ENCODE data around the gene DCBLD2.
"Not testable (repeated sequence)": the region's sequence is repeated elsewhere in the genome, so short reads cannot be mapped to it uniquely, and the experiment has no call there.

Gene DCBLD2

DNA sequence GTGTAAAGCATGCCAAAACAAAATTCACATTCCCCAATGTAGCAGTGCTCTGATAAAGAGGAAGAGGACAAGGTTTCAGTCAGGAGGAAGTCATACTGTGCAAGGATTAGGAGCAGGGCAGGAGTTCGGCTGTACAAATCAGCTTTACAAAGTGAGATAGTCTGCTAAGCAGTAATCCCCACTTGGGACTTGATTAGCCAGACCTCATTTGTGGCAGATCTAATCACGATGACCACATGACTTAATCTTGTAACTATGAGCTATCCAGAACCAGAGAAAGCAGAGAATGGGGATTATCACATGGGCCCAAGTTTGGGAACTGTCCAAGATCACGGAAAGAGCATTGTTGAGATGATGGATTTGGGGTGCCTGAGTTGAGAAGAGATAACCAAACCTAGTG is 7.8 kb downstream of the DCBLD2 start:
- in situ Hi-C loops (cut with HindIII; ENCODE audit: low sequenced_read_pairs) = no loop called here

DNA sequence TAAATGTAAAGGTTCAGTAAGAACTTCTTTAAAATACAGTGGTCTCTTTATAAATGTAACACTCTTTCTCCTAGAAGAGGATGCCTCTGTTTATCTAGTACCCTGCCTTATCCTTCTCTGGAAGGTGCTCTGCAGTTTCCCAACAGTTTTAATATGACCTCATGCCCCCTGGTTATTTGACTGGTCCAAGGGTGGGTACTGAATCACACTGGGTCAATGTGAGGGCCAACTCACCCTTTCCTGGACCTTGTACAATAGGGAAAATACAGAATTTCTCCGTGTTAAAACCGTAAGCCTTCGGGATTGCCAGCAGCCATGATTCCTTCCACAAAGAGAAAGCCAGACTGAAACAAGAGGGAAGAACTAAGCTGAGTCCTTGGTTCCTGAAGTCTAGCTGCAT is 9.2 kb downstream of the DCBLD2 start:
- in situ Hi-C loops (cut with HindIII; ENCODE audit: low sequenced_read_pairs) = no loop called here

DNA sequence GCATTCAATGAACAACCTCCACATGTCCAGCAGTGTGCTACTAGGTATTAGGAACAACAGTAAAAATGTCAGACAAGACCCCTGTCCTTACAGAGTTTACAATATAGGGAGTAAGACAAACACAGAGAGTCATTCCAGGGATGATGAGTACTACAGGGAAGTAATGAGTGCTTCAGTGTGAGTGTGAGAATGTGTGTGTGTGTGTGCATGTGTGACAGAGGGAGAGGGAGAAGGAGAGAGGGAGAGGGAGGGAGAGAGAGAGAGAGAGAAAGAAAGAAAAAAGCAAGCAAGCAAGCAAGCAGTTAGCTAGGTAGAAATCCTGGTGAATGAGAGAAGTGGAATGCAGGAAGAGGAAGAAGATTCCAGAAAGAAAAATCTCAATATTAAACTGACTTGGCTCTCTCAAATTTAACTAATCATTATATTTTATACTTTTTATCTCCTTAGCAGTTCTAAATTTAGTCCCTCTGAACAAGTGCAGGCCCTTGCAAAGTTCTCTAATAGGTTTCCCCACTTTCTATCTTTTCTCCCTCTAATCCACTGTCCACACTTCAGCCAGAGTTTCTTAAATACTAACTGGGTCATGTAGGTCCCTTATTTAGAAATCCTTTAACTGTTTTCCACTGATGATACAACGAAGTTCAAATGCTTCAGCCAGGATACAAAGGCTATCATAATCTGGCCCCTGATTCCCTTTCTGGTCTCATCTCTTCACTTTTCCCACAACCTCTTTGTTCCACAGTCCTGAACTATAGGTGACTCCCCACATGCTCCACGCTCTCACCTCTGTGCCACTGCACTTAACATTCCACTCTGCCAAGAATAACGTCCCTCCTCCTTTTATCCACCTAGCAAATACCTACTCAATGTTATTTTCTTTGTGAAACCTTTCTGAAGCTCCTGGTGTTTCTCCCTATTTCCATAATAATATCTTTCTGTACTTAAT is 10.3 kb downstream of the DCBLD2 start:
- in situ Hi-C loops (cut with HindIII; ENCODE audit: low sequenced_read_pairs) = no loop called here

DNA sequence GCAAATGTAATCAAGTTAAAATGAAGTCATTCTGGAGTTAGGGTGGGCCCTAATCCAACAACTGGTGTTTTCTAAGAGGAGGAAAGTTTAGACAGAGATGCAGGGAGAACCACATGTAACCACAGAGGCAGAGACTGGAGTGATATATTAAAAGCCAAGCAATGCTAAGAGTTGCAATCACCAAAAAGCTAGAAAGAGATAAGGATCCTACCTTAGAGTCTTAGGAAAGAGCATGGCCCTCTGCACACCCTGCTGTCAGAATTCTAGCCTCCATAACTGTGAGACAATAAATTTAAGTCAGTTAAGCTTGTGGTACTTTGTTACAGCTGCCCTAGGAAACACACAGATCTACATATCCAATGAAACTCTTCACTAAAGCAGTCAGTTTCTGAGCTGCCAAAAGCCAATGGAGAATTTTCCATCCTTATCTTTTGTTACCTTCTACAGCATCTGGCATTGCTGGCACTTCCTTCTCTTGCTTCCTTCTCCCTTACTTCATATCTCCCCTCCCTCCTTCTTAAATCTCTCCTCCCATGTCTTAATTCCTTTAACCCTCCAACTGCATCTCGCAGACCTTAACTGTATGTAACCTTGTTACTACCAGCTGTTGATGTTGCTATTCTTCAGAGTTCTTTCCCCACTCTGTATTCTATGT is 11.2 kb downstream of the DCBLD2 start:
- in situ Hi-C loops (cut with HindIII; ENCODE audit: low sequenced_read_pairs) = no loop called here

DNA sequence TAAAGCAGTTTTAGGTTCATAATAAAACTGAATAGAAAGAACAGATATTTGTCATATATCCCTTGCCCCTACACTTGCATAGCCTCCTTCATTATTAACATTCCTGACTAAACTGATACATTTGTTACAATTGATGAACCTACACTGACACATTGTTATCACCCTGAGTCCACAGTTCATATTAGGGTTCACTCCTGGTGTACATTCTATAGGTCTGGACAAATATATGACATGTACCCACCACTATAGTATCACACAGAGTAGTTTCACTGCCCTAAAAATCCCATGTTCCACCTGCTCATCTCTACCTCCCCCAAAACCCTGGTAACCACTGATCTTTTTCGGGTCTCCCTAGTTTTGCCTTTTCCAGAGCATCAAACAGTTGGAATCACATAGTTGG is 13.8 kb downstream of the DCBLD2 start:
- in situ Hi-C loops (cut with HindIII; ENCODE audit: low sequenced_read_pairs) = no loop called here

DNA sequence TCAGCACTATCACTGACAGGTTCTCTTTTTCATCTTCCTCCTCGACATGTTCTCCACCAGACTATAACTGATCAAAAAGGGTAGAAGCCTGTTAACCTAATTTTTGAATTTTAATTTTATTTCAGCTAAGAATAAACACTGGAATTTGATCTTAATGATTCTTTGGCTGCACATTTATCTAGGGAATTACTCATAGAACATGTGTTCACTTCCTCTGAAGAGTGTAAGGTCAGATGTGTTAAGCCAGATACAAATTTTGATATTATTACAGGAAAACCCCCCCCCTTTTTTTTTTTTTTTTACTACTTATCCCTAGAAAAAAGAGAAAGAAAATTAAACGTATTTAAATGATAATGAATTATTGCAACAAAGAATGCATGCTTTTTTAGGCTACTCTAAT is 15.0 kb downstream of the DCBLD2 start:
- in situ Hi-C loops (cut with HindIII; ENCODE audit: low sequenced_read_pairs) = no loop called here

DNA sequence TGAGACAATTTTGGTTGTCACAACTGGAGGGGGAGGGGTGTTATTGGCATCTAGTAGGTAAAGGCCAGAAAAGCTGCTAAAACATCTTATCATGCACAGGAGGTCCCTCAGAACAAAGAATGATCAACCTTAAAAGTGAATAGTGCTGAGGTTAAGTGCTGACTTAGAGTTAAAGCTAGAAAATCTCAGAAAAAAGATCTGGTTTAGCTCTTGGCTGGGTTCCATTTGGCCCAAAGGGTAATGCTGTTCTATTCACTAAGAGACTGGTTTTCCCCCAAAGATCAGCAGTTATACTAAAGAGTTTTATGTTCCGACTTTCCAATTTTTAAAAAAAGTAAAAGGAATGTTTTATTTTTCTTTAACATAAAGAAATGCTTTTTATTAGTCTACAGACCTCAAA is 15.6 kb downstream of the DCBLD2 start:
- in situ Hi-C loops (cut with HindIII; ENCODE audit: low sequenced_read_pairs) = no loop called here

DNA sequence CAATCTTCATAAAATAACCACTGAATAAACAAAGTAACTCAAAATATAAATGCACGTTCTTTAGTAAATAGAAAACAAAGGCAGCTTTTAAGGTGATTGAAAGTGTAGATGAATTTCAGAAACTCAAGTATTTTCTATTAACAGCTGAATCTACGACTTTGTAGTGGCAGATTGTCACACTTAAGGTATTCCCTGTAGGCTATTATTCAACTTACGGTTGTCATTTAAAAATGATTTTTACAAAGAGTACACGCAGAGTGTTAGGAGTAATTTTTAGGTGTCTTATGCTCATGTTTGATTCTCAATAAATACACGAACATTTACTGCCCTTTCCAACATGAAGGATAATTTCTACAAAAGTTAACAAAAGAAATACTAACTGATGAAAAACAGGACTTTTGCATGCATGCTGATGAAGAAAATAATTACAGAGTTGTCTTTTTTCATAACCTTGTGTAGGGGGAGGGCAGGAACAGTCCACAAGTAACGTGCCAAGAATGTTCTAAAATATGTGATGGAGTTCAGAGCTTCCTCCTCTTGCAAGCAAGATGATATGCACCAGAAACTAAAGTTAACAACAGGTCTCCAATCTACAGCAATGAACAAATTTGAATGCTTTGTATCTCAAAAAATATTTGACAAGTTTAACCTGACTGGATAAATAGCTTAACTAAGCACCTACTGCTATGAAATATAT is 16.7 kb downstream of the DCBLD2 start:
- in situ Hi-C loops (cut with HindIII; ENCODE audit: low sequenced_read_pairs) = no loop called here

DNA sequence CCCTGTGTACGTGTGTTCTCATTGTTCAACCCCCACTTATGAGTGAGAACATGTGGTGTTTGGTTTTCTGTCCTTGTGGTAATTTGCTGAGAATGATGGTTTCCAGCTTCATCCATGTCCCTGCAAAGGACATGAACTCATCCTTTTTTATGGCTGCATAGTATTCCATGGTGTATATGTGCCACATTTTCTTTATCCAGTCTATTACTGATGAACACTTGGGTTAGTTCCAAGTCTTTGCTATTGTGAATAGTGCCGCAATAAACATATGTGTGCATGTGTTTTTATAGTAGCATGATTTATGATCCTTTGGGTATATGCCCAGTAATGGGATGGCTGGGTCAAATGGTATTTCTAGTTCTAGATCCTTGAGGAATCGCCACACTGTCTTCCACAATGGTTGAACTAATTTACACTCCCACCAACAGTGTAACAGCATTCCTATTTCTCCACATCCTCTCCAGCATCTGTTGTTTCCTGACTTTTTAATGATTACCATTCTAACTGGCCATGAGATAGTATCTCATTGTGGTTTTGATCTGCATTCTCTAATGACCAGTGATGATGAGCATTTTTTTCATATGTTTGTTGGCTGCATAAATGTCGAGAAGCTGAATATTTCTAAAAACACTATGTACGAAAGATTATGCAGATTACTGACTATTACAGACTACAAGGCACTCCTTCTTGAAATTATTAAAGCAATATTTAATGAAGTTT is 18.7 kb downstream of the DCBLD2 start:
- in situ Hi-C loops (cut with HindIII; ENCODE audit: low sequenced_read_pairs) = not testable (repeated sequence)

DNA sequence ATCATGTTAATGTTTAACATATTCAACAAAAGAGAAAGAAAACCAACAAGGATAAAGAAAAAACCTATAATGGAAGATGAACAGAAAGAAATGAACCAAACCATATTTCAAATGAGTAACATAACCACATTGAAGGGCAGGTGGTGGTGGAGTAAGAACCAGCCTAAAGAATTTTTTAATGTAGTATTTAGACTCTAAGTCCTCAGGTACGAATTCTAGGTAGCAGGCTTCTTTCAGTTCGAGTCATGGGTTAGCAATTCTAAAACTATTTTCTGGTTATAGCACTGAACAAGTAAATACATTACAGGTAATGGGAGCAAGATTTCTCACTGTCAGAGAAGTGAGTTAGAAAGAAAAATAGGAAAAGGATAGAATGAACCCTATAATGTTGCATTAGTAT is 24.4 kb downstream of the DCBLD2 start:
- in situ Hi-C loops (cut with HindIII; ENCODE audit: low sequenced_read_pairs) = no loop called here

DNA sequence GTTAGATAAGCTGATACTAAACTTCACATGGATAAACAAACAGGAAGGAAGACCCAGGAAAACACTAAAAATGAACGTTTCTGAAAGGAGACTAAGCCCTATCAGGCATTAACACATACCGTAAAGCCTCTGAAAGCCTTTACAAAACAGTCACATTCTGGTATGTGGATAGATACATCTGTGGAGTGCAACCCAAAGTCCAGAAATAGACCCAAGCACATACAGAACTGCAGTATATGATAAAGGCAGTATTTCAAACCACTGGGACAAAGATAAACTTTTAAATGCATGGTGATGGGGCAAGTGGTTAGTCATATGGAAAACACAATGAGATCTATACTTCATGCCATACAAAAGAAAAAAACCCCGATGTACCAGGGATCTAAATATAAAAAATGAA is 26.0 kb downstream of the DCBLD2 start:
- in situ Hi-C loops (cut with HindIII; ENCODE audit: low sequenced_read_pairs) = no loop called here

DNA sequence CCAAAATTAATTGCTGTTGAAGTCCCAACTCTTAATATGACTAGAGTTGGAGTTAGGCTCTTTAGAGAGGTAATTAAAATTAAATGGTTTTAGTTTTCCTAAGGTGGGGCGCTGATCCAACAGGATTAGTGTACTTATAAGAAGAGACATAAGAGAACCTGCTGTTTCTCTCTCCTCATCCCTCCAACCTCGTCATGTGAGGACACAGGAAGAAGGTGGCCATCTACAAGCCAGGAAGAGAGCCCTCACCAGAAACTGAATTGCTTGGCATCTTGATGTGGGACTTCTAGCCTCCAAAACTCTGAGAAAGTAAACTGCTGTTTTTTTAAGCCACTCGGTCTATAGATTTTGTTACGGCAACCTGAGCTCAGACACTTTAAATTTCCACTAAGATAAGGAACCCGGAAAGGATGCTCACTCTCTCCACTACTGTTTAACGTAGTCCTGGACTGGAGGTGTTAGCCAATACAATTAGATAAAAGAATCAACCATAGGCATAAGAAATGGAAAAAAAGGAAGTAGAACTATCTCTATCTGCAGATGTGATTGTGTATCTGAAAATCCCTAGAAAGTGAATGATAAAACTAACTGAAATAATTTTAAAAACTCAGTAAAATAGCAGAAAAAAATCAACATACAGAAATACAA is 26.8 kb downstream of the DCBLD2 start:
- in situ Hi-C loops (cut with HindIII; ENCODE audit: low sequenced_read_pairs) = no loop called here

DNA sequence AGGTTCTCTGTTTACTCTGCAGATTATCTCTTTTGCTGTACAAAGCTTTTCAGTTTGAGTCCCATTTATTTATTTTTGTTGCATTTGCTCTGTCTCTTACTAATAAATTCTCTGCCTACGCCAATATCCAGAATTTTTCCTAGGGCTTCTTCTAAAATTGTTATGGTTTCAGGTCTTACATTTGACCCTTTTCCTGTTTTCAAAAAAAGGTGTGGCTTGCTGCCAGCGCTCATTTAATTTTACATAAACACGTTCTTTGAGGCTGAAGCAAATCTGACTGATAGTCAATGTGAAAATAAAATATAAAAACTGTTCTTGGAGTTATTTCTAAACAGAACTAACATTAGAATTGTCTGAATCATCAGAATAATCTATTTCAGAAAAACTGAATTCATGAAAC is 32.1 kb downstream of the DCBLD2 start:
- in situ Hi-C loops (cut with HindIII; ENCODE audit: low sequenced_read_pairs) = no loop called here

DNA sequence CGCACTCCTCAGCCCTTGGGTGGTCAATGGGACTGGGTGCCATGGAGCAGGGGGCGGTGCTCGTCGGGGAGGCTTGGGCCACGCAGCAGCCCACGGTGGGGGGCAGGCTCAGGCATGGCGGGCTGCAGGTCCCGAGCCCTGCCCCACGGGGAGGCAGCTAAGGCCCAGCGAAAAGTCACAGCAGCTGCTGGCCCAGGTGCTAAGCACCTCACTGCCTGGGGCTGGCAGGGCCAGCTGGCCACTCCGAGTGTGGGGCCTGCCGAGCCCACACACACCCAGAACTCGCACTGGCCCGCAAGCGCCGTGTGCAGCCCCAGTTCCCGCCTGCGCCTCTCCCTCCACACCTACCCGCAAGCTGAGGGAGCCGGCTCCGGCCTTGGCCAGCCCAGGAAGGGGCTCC is 43.5 kb downstream of the DCBLD2 start:
- in situ Hi-C loops (cut with HindIII; ENCODE audit: low sequenced_read_pairs) = loop anchor here (10.0 kb wide), 1 partner anchor 127 kb away; no protein-coding TSS in a partner anchor

DNA sequence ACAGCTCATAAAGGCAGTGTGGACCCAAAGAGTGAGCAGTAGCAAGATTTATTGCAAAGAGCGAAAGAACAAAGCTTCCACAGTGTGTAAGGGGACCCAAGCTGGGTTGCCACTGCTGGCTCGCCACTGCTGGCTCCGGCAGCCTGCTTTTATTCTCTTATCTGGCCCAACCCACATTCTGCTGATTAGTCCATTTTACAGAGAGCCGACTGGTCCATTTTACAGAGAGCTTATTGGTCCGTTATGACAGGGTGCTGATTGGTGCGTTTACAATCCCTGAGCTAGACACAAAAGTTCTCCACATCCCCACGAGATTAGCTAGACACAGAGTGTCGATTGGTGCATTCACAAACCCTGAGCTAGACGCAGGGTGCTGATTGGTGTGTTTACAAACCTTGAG is 44.2 kb downstream of the DCBLD2 start:
- in situ Hi-C loops (cut with HindIII; ENCODE audit: low sequenced_read_pairs) = loop anchor here (10.0 kb wide), 1 partner anchor 128 kb away; no protein-coding TSS in a partner anchor

DNA sequence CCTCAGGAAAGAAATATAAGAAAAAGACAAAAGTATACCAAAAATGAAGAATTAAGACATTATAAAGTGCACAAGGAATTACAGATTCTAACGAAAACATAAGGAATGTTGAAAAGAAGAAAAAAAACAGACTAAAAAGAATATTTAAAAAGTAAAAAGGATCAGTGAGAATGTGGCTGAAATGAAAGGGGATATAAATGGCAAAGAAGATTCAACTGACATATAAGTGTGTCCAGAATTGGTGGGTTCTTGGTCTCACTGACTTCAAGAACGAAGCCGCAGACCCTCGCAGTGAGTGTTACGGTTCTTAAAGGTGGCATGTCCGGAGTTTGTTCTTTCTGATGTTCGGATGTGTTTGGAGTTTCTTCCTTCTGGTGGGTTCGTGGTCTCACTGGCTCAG is 44.8 kb downstream of the DCBLD2 start:
- in situ Hi-C loops (cut with HindIII; ENCODE audit: low sequenced_read_pairs) = loop anchor here (10.0 kb wide), 1 partner anchor 128 kb away; no protein-coding TSS in a partner anchor

DNA sequence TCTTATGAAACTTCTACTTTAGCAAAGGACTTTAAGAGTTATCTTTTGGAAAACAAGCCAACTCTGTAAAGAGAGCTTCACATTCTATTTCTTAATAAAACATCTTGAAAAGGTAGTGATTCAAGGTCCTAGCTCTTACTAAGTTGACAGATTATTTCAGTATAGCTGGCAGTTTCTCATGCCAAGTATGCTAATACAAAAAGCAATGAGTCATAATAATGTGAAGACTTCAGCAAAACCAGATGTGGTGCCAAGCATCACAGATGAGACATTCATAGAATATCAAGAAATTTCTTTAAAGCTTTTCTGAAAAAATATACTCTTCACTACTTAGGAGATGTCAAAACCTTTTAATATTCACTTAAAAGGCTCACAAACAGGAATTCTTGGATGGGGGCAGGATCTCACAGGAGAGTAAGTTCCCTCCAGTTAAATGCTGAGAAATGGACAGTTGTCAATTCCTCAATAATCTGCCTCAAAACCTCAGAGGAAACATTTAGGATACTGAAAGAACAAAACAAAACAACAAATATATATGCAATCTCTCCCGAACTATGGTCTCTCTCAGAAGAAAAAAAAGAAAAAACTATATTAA is 45.6 kb downstream of the DCBLD2 start:
- in situ Hi-C loops (cut with HindIII; ENCODE audit: low sequenced_read_pairs) = loop anchor here (10.0 kb wide), 1 partner anchor 129 kb away; no protein-coding TSS in a partner anchor

DNA sequence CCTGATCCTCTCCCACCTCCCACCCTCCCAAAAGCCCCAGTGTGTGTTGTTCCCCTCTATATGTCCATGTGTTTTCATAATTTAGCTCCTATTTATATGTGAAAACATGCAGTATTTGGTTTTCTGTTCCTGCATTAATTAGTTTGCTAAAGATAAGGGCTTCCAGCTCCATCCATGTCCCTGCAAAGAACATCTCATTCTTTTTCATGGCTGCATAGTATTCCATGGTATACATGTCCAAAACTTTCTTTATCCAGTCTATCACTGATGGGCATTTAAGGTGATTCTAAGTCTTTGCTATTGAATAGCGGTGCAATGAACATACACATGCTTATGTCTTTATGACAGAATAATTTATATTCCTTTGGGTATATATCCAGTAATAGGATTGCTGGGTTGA is 53.4 kb downstream of the DCBLD2 start:
- in situ Hi-C loops (cut with HindIII; ENCODE audit: low sequenced_read_pairs) = no loop called here

DNA sequence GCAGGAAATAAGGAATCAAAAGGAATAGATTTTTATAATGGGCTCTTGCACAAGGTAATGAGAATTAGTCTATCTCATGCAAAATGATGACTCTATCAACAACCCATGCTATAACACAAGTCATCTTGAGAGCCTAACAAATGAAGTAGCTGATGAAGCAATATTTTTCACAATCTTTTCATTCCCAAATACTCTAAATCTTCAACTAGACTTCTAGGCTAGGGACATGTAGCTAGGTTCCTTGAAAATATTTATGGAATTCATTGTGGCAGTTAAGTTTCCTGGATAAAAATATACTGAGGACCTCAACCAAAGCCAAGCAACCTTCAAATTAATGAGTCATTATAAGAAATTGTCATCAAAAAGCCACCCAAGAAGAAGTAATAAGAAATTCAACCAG is 55.4 kb downstream of the DCBLD2 start:
- in situ Hi-C loops (cut with HindIII; ENCODE audit: low sequenced_read_pairs) = no loop called here
